Large intestine (tissue), 3 donors: ENCODE results near the gene PRSS50. TPM values are rescaled to one million over a fixed set of nuclear protein-coding genes. Genes with fewer than 3 reads are reported as not detected.

Experiments used
- DNase-seq, 2 donors: peaks; one replicate each; pipeline versions ENCODE4 v3.0.0 to v3.0.0-alpha.2; 2013
- H3K27ac ChIP-seq: one replicate; pipeline ENCODE4 v1.5.1; 2013; ENCODE audit warnings: low read length
- H3K27me3 ChIP-seq: 2 replicates; pipeline ENCODE4 v1.6.1; 2013; ENCODE audit warnings: low read length; ENCODE audit not compliant: control insufficient read depth, insufficient read depth
- H3K36me3 ChIP-seq: 2 replicates; pipeline ENCODE4 v1.6.1; 2013; ENCODE audit warnings: low read length; ENCODE audit not compliant: control insufficient read depth, insufficient read depth
- H3K4me1 ChIP-seq: one replicate; pipeline ENCODE4 v1.6.1; 2013; ENCODE audit warnings: low read length; ENCODE audit not compliant: control insufficient read depth, insufficient read depth
- H3K4me3 ChIP-seq: one replicate; pipeline ENCODE4 v1.5.1; 2013; ENCODE audit warnings: low read length
- H3K9me3 ChIP-seq: one replicate; pipeline ENCODE4 v1.6.1; 2013; ENCODE audit warnings: mild to moderate bottlenecking, low read depth, low read length, moderate library complexity; ENCODE audit not compliant: control insufficient read depth
- WGBS: methylation state at CpG from one replicate; pipeline ENCODE4 v1.1.5; 2013; ENCODE audit warnings: low lambda C conversion rate; ENCODE audit not compliant: insufficient coverage; 5-methylcytosine and 5-hydroxymethylcytosine counted together
- polyA plus RNA-seq: library from polyadenylated mRNA; unstranded; fragments of 120-200 nt; gene quantifications from one replicate; pipeline ENCODE4 v1.2.1, GENCODE V29; 2013

Gene PRSS50
- polyA plus RNA-seq, 1 donor, result 3.1 TPM

DNA sequence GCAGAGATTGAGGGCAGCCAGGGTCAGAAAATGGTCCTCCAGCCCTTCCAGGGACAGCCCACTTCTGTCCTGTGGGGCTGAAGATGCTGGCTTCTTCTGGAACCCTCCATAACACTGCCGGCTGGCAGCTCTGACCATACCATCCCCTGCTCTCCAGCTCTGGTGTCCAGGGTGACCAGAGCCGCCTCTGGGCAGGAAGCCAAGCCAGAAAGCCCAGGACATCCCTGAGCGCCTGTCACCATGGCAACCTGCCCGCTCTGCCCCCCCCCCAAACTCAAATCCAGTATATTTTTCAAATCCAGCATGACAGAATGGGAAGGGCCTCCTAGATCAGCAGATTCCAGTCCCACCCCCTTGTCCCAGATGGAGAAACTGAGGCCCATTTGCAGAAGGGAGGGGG, 16.9 kb downstream of the PRSS50 start:
- Histone ChIP-seq H3K4me3 (no peak overlapping the region), H3K9me3 (no peaks in the 10 kb centered on the region), H3K27ac (no peak overlapping the region), H3K36me3 (no peaks in the 10 kb centered on the region), H3K4me1 (peaks cover 11% of the 10 kb centered on the region), H3K27me3 (peaks cover 23% of the 10 kb centered on the region)
- WGBS, result no CpG with 5 or more reads among the region's 4 CpGs
- DNase-seq, result no peak

DNA sequence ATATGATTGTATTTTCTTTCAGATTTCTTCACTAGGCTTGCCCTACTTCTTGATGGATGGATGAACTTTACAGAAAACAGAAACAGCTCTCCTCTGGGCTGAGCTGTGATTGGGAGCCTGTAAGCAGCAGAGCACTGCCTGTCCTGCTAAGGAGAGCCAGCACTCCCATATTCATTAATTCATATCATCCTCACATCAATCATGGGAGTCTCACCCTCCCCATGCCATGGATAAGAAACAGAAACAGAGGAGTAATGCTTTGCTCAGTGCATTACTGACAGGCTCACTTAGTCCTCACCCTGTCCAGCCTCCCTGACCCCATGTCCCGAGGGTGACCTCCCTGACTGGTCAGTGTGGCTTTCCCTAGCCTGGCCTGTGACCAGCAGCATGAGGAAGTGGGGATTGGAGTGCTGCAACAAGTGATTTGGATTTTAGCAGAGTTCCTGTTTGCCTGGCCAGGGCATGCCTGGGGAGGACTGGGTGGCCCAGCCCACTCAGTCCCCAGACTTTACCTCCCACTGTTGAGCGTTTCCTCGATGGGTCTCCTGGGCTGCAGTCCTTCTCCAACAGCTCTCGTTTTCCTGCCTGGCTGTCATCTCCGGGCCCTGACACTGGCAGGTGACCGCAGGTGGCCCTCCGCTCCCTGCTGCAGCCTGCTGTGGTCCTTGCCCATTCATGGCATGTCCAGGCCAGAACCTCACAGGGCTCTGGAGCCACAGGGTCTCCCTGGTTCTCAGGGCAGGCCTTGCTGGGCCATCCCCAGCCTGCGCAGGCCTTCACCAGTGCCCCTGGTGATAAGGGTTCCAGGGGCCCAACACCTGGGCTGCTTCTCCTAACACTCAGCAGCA, 17.8 kb downstream of the PRSS50 start:
- Histone ChIP-seq H3K36me3 (no peaks in the 10 kb centered on the region), H3K27me3 (peaks cover 23% of the 10 kb centered on the region), H3K27ac (no peak overlapping the region), H3K4me3 (no peak overlapping the region), H3K4me1 (peaks cover 6% of the 10 kb centered on the region), H3K9me3 (no peaks in the 10 kb centered on the region)
- no peak for DNase-seq
- no CpG with 5 or more reads among the region's 8 CpGs for WGBS

DNA sequence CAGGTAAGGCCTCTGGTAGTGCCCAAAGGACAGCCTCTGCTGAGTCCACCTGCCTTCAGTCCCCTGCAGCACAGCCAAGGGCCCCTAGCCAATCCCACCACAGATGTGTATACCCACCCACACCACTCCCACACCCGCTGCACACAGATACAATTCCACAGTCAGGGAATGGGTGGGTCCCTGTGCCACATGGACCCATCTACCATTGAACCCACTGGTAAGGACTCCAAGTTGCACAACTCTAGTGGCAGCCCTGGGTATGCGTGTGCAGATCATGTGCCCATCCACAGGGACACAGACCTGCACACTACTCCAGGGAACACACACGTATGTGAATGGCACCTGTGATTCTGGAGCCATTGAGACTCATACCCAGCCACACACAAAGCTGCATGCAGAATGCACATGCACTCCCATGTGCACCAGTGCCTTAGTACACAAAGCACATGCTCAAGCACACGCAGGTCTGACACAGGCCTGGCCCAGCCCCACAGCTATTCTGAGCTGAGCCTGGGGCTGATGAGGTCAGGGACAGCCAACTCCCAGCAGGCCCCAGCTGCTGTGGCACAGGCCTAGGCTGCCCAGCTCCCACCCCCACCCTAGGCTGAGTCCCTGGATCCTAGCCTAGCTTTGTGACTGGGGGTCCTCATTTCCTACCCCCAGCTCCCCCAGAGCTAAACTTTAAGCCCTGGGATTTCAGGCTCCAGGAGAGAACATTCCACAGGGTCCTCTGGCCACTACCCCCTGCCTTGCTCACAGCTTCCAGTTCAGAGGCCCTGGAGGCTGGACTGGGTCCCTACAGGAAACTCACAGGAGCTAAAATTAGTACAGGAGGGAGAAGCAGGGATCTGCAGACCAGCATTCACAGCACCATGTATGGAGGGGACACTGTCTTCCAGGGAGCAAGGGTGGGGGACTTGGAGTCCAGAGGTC, 21.4 kb downstream of the PRSS50 start:
- WGBS, result no CpG with 5 or more reads among the region's 4 CpGs
- no peak for DNase-seq
- H3K4me1 ChIP-seq, result peaks cover 34% of the 10 kb centered on the region

DNA sequence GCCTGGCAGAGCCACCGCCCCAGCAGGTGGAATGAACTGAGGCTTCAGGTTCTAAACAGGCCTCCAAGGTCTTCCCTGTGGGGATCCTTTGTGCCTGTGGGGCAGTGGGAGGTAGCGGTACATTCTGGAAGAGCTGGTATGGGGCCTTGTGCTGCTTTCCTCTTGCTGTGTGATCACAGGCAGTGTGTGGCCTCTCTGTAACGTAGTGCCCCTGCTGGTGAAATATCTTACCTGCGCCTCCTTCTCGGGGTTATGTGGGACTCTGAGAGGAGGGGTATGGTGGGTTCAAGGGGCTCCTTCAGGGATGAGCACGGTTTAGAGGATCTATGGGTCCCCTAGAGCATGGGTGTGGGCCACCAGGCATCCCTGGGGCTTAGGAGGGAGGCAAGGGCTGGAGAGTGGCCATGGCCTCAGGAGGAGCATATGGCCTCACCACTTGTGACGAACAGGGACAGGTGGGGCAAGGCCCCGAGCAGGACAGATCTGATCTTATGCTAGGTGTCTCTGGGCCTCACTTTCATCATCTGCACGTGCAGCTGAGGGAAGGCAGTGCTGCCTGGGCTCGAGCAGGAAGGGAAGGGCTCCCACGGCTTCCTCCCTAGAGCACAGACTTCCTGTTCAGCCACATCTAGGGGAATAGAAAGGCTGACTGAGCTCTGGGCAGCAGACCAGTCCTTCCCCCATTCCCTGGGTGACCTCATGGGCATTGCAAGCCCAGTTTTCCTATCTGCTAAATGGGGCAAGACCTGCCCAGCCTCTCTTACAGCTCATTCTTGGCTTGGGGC, 22.3 kb downstream of the PRSS50 start:
- H3K4me3 ChIP-seq, result no peak overlapping the region
- no CpG with 5 or more reads among the region's 11 CpGs for WGBS
- H3K9me3 ChIP-seq, result no peaks in the 10 kb centered on the region
- H3K27ac ChIP-seq, result no peak overlapping the region
- no peaks in the 10 kb centered on the region for H3K36me3 ChIP-seq
- H3K27me3 ChIP-seq, result no peaks in the 10 kb centered on the region
- H3K4me1 ChIP-seq, result peaks cover 43% of the 10 kb centered on the region
- no peak for DNase-seq

More for the DNA sequence above, 21.4 kb downstream of the PRSS50 start:
- Histone ChIP-seq H3K9me3 (no peaks in the 10 kb centered on the region), H3K36me3 (no peaks in the 10 kb centered on the region), H3K4me3 (no peak overlapping the region), H3K27me3 (peaks cover 5% of the 10 kb centered on the region), H3K27ac (no peak overlapping the region)

DNA sequence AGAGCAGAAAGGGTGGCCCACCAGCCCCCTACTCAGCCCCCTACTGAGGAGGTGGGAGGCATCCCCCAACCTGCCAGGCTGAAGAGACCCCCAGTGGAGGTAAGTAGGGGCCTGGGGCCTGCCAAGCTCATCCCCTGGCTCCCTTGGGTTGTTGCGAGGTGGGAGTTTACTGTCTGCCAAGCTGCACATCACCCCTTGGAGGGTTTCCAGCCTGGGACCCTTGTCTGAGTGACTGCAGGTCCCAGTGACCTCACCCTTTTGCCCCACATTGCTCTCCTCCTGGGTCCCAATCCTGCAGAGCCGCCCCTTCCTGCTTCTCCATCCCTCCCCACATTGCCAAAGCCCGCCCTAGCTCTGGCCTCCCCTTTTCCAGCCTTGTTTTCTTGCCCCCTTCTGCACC, 23.1 kb downstream of the PRSS50 start:
- Histone ChIP-seq H3K4me3 (no peak overlapping the region), H3K4me1 (peaks cover 44% of the 10 kb centered on the region), H3K27ac (no peak overlapping the region), H3K9me3 (no peaks in the 10 kb centered on the region), H3K36me3 (no peaks in the 10 kb centered on the region), H3K27me3 (no peaks in the 10 kb centered on the region)
- DNase-seq, result no peak
- WGBS, result no CpG with 5 or more reads among the region's 3 CpGs

DNA sequence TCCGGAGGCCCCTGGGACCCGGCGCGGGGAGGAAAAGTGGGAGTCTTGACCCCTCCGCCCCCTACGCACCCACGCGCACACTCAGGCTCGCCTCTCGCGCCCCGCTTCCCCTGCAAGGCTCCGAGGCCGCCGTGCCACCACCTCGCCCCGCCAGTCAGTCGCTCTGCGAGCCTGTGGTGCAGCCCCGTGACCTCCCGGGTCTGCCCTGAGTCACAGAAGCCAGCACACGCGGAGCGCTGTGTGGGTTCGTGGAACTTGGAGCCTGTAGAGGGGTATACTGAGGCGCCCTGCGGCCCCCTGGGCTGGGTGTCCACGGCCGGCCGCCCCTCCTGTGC, 23.8 kb downstream of the PRSS50 start:
- peak in 1 of 2 donors; percentile 39 for DNase-seq
- WGBS, result no CpG with 5 or more reads among the region's 30 CpGs
- Histone ChIP-seq H3K4me1 (peaks cover 44% of the 10 kb centered on the region), H3K9me3 (no peaks in the 10 kb centered on the region), H3K27me3 (no peaks in the 10 kb centered on the region), H3K4me3 (peak overlapping the region; percentile 40), H3K36me3 (no peaks in the 10 kb centered on the region), H3K27ac (no peak overlapping the region)

DNA sequence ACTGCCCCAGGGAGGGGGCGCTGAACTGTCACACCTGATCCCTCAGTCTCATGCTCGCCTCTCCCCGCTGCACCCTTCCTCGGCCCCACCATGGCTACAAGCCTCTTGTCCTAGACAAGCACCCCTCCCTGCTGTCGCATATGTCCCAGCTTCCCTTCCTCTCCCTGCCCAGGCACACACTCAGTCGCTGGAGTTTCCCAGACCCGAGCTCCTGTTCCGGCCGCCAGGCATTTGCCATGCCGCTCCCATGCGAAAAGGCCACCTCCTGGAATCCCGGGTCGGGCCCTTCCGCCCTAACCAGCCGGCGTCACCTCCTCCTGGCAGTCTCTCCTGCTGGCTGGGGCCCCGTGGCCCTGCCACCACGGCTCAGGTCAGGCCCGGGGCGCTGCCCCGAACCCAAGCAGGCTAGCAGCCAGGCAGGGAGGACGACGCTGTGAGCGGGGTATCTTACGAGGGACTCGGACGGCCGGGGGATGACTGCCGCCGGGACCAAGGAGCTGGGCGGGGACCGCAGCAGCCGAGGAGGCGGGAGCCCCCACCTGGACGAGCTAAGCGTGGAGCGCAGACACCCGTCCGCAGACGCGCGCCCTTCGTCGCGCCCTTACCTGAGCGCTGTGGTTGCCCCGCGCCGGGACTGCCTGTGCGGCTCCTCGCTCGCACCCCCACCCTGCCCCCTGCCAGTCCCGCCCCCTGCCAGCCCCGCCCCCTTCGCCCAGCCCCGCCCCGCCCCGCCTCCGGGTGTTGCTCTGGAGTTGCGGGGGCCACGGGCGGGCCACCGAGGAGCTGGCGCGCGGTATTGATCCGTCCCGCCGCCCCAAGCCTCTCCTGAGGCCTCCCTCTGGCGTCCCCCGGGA, 24.4 kb downstream of the PRSS50 start, which contains the start of gene ALS2CL:
Gene ALS2CL, minus strand, starts transcription at position 642 of the 854 bp plus-strand sequence. CDS start 4,239 bp downstream, outside the sequence.
- Histone ChIP-seq H3K4me3 (peak within 1 kb of the TSS; percentile 92), H3K27ac (peak within 1 kb of the TSS; percentile 94), H3K4me1 (peaks cover 44% of the 10 kb centered on the region), H3K36me3 (peaks cover 2% of the 10 kb centered on the region), H3K27me3 (no peaks in the 10 kb centered on the region), H3K9me3 (no peaks in the 10 kb centered on the region)
- no CpG with 5 or more reads among the region's 71 CpGs for WGBS
- DNase-seq, result peak; percentile 70 to 75

DNA sequence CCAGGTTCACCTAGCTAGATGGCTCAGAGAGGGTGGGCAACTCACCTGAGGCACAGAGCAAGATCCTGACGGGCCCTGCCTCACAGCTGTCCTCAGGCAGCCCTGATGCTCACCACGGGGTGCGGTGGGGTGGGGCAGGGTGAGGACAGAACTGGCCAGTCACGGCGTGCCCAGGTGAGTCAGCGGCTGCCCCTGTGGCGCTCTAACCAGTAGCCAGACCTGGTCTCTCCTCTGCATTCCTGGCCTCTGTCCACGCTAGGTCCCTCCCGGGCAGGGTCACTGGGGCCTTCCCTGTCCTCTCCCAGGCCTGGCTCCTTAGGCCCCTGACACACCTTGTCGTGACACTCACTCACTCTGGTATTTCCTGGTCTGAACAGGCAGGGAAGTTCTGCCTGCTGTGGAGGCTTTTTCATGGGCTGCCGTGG, 25.1 kb downstream of the PRSS50 start:
- H3K4me1 ChIP-seq, result peaks cover 44% of the 10 kb centered on the region

DNA sequence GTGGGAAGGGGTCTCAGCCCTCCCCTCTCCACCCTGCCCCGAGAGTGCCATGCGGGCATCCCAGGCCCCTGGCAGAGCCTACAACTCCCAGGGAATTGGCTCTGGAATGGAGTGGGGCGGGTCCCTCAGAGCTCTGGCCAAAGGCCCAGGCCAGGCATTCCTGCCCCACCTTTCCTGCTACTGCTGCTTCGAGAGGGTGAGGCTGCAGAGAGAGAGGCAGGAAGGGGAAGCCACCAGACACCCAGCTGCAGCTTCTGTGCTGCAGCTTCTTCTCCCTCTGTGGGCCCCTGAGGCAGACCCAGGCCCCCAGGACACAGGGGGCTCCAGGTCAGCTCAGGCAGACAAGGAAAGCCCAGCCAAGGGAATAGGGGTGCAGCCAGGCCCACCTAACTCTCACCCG, 26.9 kb downstream of the PRSS50 start:
- Histone ChIP-seq H3K36me3 (peaks cover 23% of the 10 kb centered on the region), H3K27me3 (no peaks in the 10 kb centered on the region), H3K4me1 (peaks cover 41% of the 10 kb centered on the region), H3K27ac (peak overlapping the region; percentile 38), H3K4me3 (no peak overlapping the region), H3K9me3 (no peaks in the 10 kb centered on the region)
- DNase-seq, result peak; percentile 56 to 62
- no CpG with 5 or more reads among the region's 5 CpGs for whole genome bisulfite sequencing

More for the DNA sequence above, 25.1 kb downstream of the PRSS50 start:
- Histone ChIP-seq H3K27ac (peak overlapping the region; percentile 94), H3K36me3 (peaks cover 9% of the 10 kb centered on the region), H3K9me3 (no peaks in the 10 kb centered on the region), H3K27me3 (no peaks in the 10 kb centered on the region), H3K4me3 (peak overlapping the region; percentile 92)
- WGBS, result no CpG with 5 or more reads among the region's 11 CpGs
- peak; percentile 87 to 88 for DNase-seq
